ENCODE measurements around the gene IL1B. TPM values are rescaled to one million over a fixed set of nuclear protein-coding genes. Genes with fewer than 3 reads are reported as not detected.

The IL1B gene
- total and polyA plus RNA-seq, 4 experiments from 2014 or later: 0.81 to 1.3 TPM; not detected in 2

- no peaks in the 10 kb centered on the region for H3K27me3 Mint-ChIP-seq
- no peak overlapping the region for H3K4me3 ChIP-seq (ENCODE audit: low read length in 2 of 2)
- no peak for DNase-seq
- no peaks in the 10 kb centered on the region for H3K36me3 ChIP-seq (ENCODE audit: insufficient read depth, low read length)
- ChIA-PET POLR2A (ENCODE audit: partially characterized antibody) (no interaction called here), CTCF (ENCODE audit: partially characterized antibody) (interaction anchor here (10.8 kb wide), 1 partner anchor 131 kb away, joined by 249 read pairs; no protein-coding TSS in a partner anchor)
- no peak overlapping the region for H3K27ac ChIP-seq (ENCODE audit: low read depth, low read length)
- no peaks in the 10 kb centered on the region for H3K9me3 ChIP-seq (ENCODE audit: control insufficient read depth in 1 of 2, low read length in 2 of 2)
- H3K36me3 Mint-ChIP-seq: no peaks in the 10 kb centered on the region
- no peak overlapping the region for H3K27ac Mint-ChIP-seq
- H3K4me1 ChIP-seq (ENCODE audit: insufficient read depth, low read length): no peaks in the 10 kb centered on the region
- H3K27me3 ChIP-seq (ENCODE audit: insufficient read depth, low read length): no peaks in the 10 kb centered on the region
- peaks cover 2 to 9% (median 6%) of the 10 kb centered on the region in 4 donors for H3K4me1 Mint-ChIP-seq
- intact Hi-C loops (cut with micrococcal nuclease): no loop called here
- no peaks in the 10 kb centered on the region for H3K9me3 Mint-ChIP-seq
- no peak overlapping the region for H3K4me3 Mint-ChIP-seq
Observed at GRCh38 chr2:112880091-112880531, 43.5 kb upstream of the IL1B start.

- Histone ChIP-seq H3K9me3 (ENCODE audit: control insufficient read depth in 1 of 2, low read length in 2 of 2) (no peaks in the 10 kb centered on the region), H3K27ac (ENCODE audit: low read depth, low read length) (no peak overlapping the region), H3K36me3 (ENCODE audit: insufficient read depth, low read length) (no peaks in the 10 kb centered on the region), H3K4me1 (ENCODE audit: insufficient read depth, low read length) (no peaks in the 10 kb centered on the region), H3K27me3 (ENCODE audit: insufficient read depth, low read length) (no peaks in the 10 kb centered on the region), H3K4me3 (ENCODE audit: low read length in 2 of 2) (no peak overlapping the region)
- no peaks in the 10 kb centered on the region for H3K36me3 Mint-ChIP-seq
- no peak overlapping the region for H3K4me3 Mint-ChIP-seq
- H3K9me3 Mint-ChIP-seq: no peaks in the 10 kb centered on the region
- peaks cover 0 to 3% (median 2%) of the 10 kb centered on the region in 4 donors for H3K4me1 Mint-ChIP-seq
- intact Hi-C loops (cut with micrococcal nuclease): no loop called here
- no peak for DNase-seq
- ChIA-PET POLR2A (ENCODE audit: partially characterized antibody) (no interaction called here), CTCF (ENCODE audit: partially characterized antibody) (interaction anchor here (10.8 kb wide), 1 partner anchor 130 kb away, joined by 249 read pairs; no protein-coding TSS in a partner anchor)
- no peak overlapping the region for H3K27ac Mint-ChIP-seq
- H3K27me3 Mint-ChIP-seq: no peaks in the 10 kb centered on the region
Observed at GRCh38 chr2:112879491-112880041, 43.0 kb upstream of the IL1B start.

GRCh38 chr2:112877423-112877822 lies 40.8 kb upstream of the IL1B start:
- H3K4me3 ChIP-seq (ENCODE audit: low read length in 2 of 2): no peak overlapping the region
- Mint-ChIP-seq H3K4me1 (peaks cover 0 to 2% (median 0%) of the 10 kb centered on the region in 4 donors), H3K36me3 (no peaks in the 10 kb centered on the region), H3K4me3 (no peak overlapping the region), H3K27me3 (peaks cover 2 to 7% of the 10 kb centered on the region in 2 donors), H3K27ac (no peak overlapping the region), H3K9me3 (peaks cover 0 to 4% (median 0%) of the 10 kb centered on the region in 8 donors)
- ChIA-PET CTCF (ENCODE audit: partially characterized antibody) (interaction anchor here (1.3 to 1.4 kb wide), 2 partner anchors 8 to 128 kb away, joined by 3 to 7 read pairs; no protein-coding TSS in a partner anchor), POLR2A (ENCODE audit: partially characterized antibody) (no interaction called here)
- no peaks in the 10 kb centered on the region for H3K27me3 ChIP-seq (ENCODE audit: insufficient read depth, low read length)
- H3K9me3 ChIP-seq (ENCODE audit: control insufficient read depth in 1 of 2, low read length in 2 of 2): no peaks in the 10 kb centered on the region
- no peak for DNase-seq
- no peaks in the 10 kb centered on the region for H3K36me3 ChIP-seq (ENCODE audit: insufficient read depth, low read length)
- no peak overlapping the region for H3K27ac ChIP-seq (ENCODE audit: low read depth, low read length)
- intact Hi-C loops (cut with micrococcal nuclease): no loop called here
- H3K4me1 ChIP-seq (ENCODE audit: insufficient read depth, low read length): no peaks in the 10 kb centered on the region

- Histone ChIP-seq H3K9me3 (ENCODE audit: control insufficient read depth in 1 of 2, low read length in 2 of 2) (no peaks in the 10 kb centered on the region), H3K27me3 (ENCODE audit: insufficient read depth, low read length) (no peaks in the 10 kb centered on the region), H3K27ac (ENCODE audit: low read depth, low read length) (no peak overlapping the region), H3K4me1 (ENCODE audit: insufficient read depth, low read length) (no peaks in the 10 kb centered on the region), H3K4me3 (ENCODE audit: low read length in 2 of 2) (no peak overlapping the region), H3K36me3 (ENCODE audit: insufficient read depth, low read length) (no peaks in the 10 kb centered on the region)
- peaks cover 0 to 5% (median 0%) of the 10 kb centered on the region in 8 donors for H3K9me3 Mint-ChIP-seq
- peaks cover 0 to 2% (median 0%) of the 10 kb centered on the region in 4 donors for H3K4me1 Mint-ChIP-seq
- no peak for DNase-seq
- H3K27ac Mint-ChIP-seq: no peak overlapping the region
- H3K4me3 Mint-ChIP-seq: no peak overlapping the region
- intact Hi-C loops (cut with micrococcal nuclease): no loop called here
- CTCF ChIA-PET (ENCODE audit: partially characterized antibody): interaction anchor here (1.3 to 1.4 kb wide), 2 partner anchors 8 to 127 kb away, joined by 3 to 7 read pairs; no protein-coding TSS in a partner anchor
- no peaks in the 10 kb centered on the region for H3K36me3 Mint-ChIP-seq
- H3K27me3 Mint-ChIP-seq: peaks cover 3 to 7% of the 10 kb centered on the region in 2 donors
- POLR2A ChIA-PET (ENCODE audit: partially characterized antibody): no interaction called here
Observed at GRCh38 chr2:112876971-112877361, 40.4 kb upstream of the IL1B start.

- ChIA-PET CTCF (ENCODE audit: partially characterized antibody) (interaction anchor here (1.3 to 1.4 kb wide), 2 partner anchors 9 to 127 kb away, joined by 3 to 7 read pairs; no protein-coding TSS in a partner anchor), POLR2A (ENCODE audit: partially characterized antibody) (no interaction called here)
- DNase-seq: no peak
- Histone ChIP-seq H3K4me1 (ENCODE audit: insufficient read depth, low read length) (no peaks in the 10 kb centered on the region), H3K27me3 (ENCODE audit: insufficient read depth, low read length) (no peaks in the 10 kb centered on the region), H3K36me3 (ENCODE audit: insufficient read depth, low read length) (no peaks in the 10 kb centered on the region), H3K9me3 (ENCODE audit: control insufficient read depth in 1 of 2, low read length in 2 of 2) (no peaks in the 10 kb centered on the region), H3K27ac (ENCODE audit: low read depth, low read length) (no peak overlapping the region), H3K4me3 (ENCODE audit: low read length in 2 of 2) (no peak overlapping the region)
- intact Hi-C loops (cut with micrococcal nuclease): no loop called here
- Mint-ChIP-seq H3K4me3 (no peak overlapping the region), H3K4me1 (peaks cover 0 to 2% (median 0%) of the 10 kb centered on the region in 4 donors), H3K9me3 (peaks cover 0 to 6% (median 0%) of the 10 kb centered on the region in 8 donors), H3K27ac (no peak overlapping the region), H3K27me3 (peaks cover 5 to 7% of the 10 kb centered on the region in 2 donors), H3K36me3 (no peaks in the 10 kb centered on the region)
Observed at GRCh38 chr2:112876257-112876970, 39.8 kb upstream of the IL1B start.

- Histone ChIP-seq H3K27ac (ENCODE audit: low read depth, low read length) (no peak overlapping the region), H3K36me3 (ENCODE audit: insufficient read depth, low read length) (no peaks in the 10 kb centered on the region)
- H3K27me3 Mint-ChIP-seq: peaks cover 15 to 17% of the 10 kb centered on the region in 2 donors
Observed at GRCh38 chr2:112870841-112871835, 34.6 kb upstream of the IL1B start.

More at GRCh38 chr2:112870841-112871835, 34.6 kb upstream of the IL1B start:
- H3K36me3 Mint-ChIP-seq: no peaks in the 10 kb centered on the region
- no peak for DNase-seq
- H3K4me1 Mint-ChIP-seq: peaks cover 0 to 5% (median 1%) of the 10 kb centered on the region in 4 donors
- no peak overlapping the region for H3K4me3 Mint-ChIP-seq
- H3K9me3 Mint-ChIP-seq: peaks cover 0 to 6% (median 0%) of the 10 kb centered on the region in 8 donors
- intact Hi-C loops (cut with micrococcal nuclease): no loop called here
- H3K27ac Mint-ChIP-seq: no peak overlapping the region
- H3K4me3 ChIP-seq (ENCODE audit: low read length in 2 of 2): no peak overlapping the region
- no peaks in the 10 kb centered on the region for H3K4me1 ChIP-seq (ENCODE audit: insufficient read depth, low read length)
- H3K27me3 ChIP-seq (ENCODE audit: insufficient read depth, low read length): no peaks in the 10 kb centered on the region
- no peaks in the 10 kb centered on the region for H3K9me3 ChIP-seq (ENCODE audit: control insufficient read depth in 1 of 2, low read length in 2 of 2)
- POLR2A ChIA-PET (ENCODE audit: partially characterized antibody): no interaction called here
- CTCF ChIA-PET (ENCODE audit: partially characterized antibody): interaction anchor here (1.5 kb wide), 1 partner anchor 14 kb away, joined by 5 read pairs; no protein-coding TSS in a partner anchor
